MM.1S (cell line): ENCODE data around the gene MRPS35.

Experiments used
- DNase-seq: peaks from one replicate; pipeline ENCODE4 v3.0.0-alpha.2; 2015
- H2AFZ ChIP-seq: fragments of 300-600 bp; sonication (generic); 2 replicates; pipeline ENCODE4 v1.6.0; 2016; ENCODE audit warnings: antibody characterized with exemption, low read length
- H3F3A ChIP-seq: fragments of 300-600 bp; sonication (generic); 2 replicates; pipeline ENCODE4 v1.6.1; 2016; ENCODE audit warnings: mild to moderate bottlenecking, antibody characterized with exemption, low read length, moderate library complexity, mixed read lengths; ENCODE audit not compliant: insufficient read depth
- H3K27ac ChIP-seq: fragments of 300-600 bp; sonication (generic); 2 replicates; pipeline ENCODE4 v1.5.1; 2016; ENCODE audit warnings: mild to moderate bottlenecking, low read length
- H3K27me3 ChIP-seq: fragments of 300-600 bp; sonication (generic); replicated peaks from 2 replicates; pipeline ENCODE4 v1.6.0; 2016; ENCODE audit warnings: low read length; ENCODE audit not compliant: insufficient read depth
- H3K36me3 ChIP-seq: fragments of 300-600 bp; sonication (generic); replicated peaks from 2 replicates; pipeline ENCODE4 v1.6.1; 2016; ENCODE audit warnings: mild to moderate bottlenecking, low read length, mixed read lengths; ENCODE audit not compliant: insufficient read depth
- H3K4me1 ChIP-seq: fragments of 300-600 bp; sonication (generic); 2 replicates; pipeline ENCODE4 v1.6.1; 2016; ENCODE audit warnings: low read length, mixed read lengths
- H3K4me2 ChIP-seq: fragments of 300-600 bp; sonication (generic); 2 replicates; pipeline ENCODE4 v1.6.0; 2016; ENCODE audit warnings: low read depth, low read length
- H3K4me3 ChIP-seq: fragments of 300-600 bp; sonication (generic); 2 replicates; pipeline ENCODE4 v1.5.1; 2016; ENCODE audit warnings: low read length, mixed read lengths
- H3K79me2 ChIP-seq: fragments of 300-600 bp; sonication (generic); 2 replicates; pipeline ENCODE4 v1.6.1; 2016; ENCODE audit warnings: mixed run types, low read length, mixed read lengths
- H3K9ac ChIP-seq: fragments of 300-600 bp; sonication (generic); 2 replicates; pipeline ENCODE4 v1.6.1; 2016; ENCODE audit warnings: low read length, mixed read lengths
- H3K9me2 ChIP-seq: fragments of 300-600 bp; sonication (generic); replicated peaks from 2 replicates; pipeline ENCODE4 v1.6.1; 2016; ENCODE audit warnings: mild to moderate bottlenecking, low read length, mixed read lengths; ENCODE audit not compliant: insufficient read depth
- H3K9me3 ChIP-seq: fragments of 300-600 bp; sonication (generic); replicated peaks from 2 replicates; pipeline ENCODE4 v1.6.1; 2016; ENCODE audit warnings: mild to moderate bottlenecking, low read length, mixed read lengths; ENCODE audit not compliant: insufficient read depth
- H4K20me1 ChIP-seq: fragments of 300-600 bp; sonication (generic); 2 replicates; pipeline ENCODE4 v1.6.1; 2016; ENCODE audit warnings: mild to moderate bottlenecking, low read length, moderate library complexity, mixed read lengths; ENCODE audit not compliant: insufficient read depth
- EZH2 ChIP-seq: fragments of 300-600 bp; sonication (generic); optimal IDR thresholded peaks from 2 replicates; pipeline ENCODE3; 2017; ENCODE audit warnings: low read depth, mild to moderate bottlenecking, antibody characterized with exemption, low read length, mixed read lengths
- EZH2phosphoT487 ChIP-seq: fragments of 300-600 bp; sonication (generic); IDR thresholded peaks from 2 replicates; pipeline ENCODE4 v1.6.1; 2018; ENCODE audit warnings: antibody characterized with exemption, low read length
- TF ChIP-seq, protein P1 (sequence below): fragments of 300-600 bp; sonication (generic); IDR thresholded peaks from 2 replicates; pipeline ENCODE4 v1.5.1; 2016; ENCODE audit warnings: antibody characterized with exemption, low read length, mixed read lengths

Gene MRPS35

DNA sequence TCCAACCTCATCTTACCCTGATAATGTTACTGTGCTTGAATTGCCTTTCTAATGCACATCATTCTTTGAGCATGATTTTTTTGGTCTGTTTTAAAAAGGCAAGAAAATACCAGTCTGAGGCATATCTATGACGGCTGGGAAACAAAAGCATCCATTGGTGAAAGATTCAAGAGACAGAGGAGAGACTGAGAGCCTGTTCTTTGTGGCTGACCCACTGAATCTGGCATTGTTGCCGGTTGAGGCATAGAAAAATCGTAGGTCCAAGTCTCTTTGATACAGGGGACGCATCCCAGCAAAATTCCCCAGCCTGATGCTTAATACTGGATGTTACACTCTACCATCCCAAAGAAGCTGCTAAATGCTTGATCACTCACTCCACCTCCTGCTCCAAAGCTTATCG, 66.5 kb downstream of the MRPS35 start:
- peaks cover 18% of the 10 kb centered on the region for H3K79me2 ChIP-seq
- H3K9me3 ChIP-seq = no peaks in the 10 kb centered on the region
- no peak overlapping the region for H3K4me2 ChIP-seq
- no peaks in the 10 kb centered on the region for H3K9me2 ChIP-seq
- TF ChIP-seq EZH2phosphoT487 (no peak), EZH2 (no peak)
- TF ChIP-seq, protein P1, sequence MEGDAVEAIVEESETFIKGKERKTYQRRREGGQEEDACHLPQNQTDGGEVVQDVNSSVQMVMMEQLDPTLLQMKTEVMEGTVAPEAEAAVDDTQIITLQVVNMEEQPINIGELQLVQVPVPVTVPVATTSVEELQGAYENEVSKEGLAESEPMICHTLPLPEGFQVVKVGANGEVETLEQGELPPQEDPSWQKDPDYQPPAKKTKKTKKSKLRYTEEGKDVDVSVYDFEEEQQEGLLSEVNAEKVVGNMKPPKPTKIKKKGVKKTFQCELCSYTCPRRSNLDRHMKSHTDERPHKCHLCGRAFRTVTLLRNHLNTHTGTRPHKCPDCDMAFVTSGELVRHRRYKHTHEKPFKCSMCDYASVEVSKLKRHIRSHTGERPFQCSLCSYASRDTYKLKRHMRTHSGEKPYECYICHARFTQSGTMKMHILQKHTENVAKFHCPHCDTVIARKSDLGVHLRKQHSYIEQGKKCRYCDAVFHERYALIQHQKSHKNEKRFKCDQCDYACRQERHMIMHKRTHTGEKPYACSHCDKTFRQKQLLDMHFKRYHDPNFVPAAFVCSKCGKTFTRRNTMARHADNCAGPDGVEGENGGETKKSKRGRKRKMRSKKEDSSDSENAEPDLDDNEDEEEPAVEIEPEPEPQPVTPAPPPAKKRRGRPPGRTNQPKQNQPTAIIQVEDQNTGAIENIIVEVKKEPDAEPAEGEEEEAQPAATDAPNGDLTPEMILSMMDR = no peak
- H3K9ac ChIP-seq = no peak overlapping the region
- no peaks in the 10 kb centered on the region for H3K27me3 ChIP-seq
- no peaks in the 10 kb centered on the region for H3K36me3 ChIP-seq
- no peaks in the 10 kb centered on the region for H4K20me1 ChIP-seq
- H3F3A ChIP-seq = no peaks in the 10 kb centered on the region
- no peak overlapping the region for H3K27ac ChIP-seq
- H3K4me1 ChIP-seq = peaks cover 8% of the 10 kb centered on the region
- H3K4me3 ChIP-seq = no peak overlapping the region
- DNase-seq = no peak
- H2AFZ ChIP-seq = no peak overlapping the region

DNA sequence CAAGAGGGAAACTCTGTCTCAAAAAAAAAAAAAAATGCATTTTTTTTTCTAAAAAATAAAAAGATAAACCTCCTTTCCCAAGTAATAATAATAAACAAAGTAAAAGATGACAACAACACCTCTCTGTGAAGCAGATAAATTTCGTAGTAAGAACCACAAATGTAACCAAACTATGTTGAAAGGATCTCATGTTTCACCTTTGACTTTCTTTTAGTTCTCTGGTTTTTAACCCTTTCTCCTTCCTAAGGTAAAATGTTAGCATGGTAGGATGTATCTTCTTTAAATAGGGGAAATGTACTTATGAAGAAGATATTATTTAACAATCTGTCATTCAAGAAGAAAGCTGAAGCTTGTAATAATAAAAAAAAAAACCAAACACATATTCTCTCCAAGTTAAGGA, 67.6 kb downstream of the MRPS35 start:
- Histone ChIP-seq H3K9ac (no peak overlapping the region), H4K20me1 (no peaks in the 10 kb centered on the region), H3K4me3 (no peak overlapping the region), H3K27me3 (no peaks in the 10 kb centered on the region), H3K79me2 (peaks cover 22% of the 10 kb centered on the region), H3F3A (no peaks in the 10 kb centered on the region), H3K9me2 (no peaks in the 10 kb centered on the region), H3K9me3 (no peaks in the 10 kb centered on the region), H3K36me3 (no peaks in the 10 kb centered on the region), H3K4me1 (peaks cover 8% of the 10 kb centered on the region), H2AFZ (no peak overlapping the region), H3K4me2 (no peak overlapping the region), H3K27ac (no peak overlapping the region)
- TF ChIP-seq, protein P1 = no peak
- TF ChIP-seq EZH2 = no peak
- TF ChIP-seq EZH2phosphoT487 = no peak
- DNase-seq = no peak

DNA sequence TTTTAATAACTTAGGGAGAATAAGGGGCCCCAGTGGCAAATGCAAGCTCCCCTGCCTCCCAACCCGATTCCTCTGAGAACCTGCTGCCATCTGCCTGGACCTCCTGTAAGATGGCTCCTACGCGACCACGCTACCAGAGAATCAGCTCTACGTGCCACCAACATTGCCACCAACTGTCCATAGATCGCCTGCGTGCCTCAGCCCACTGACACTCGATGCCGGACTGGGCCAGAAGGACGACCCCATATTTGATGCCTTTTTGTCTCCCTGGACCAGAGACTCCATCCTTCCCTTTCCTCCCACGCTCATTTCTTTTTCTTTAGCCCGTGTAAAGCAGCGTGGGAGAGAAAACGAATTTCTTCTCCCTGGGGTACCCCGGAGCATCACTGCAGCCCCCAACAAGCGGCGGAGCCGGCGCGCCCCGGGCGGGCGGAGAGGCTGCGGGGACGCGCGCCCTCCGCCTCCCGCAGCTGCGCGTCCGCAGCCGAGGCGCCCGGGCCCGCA, 68.8 kb downstream of the MRPS35 start:
- TF ChIP-seq EZH2phosphoT487 (no peak), EZH2 (no peak)
- TF ChIP-seq, protein P1 = no peak
- Histone ChIP-seq H3K36me3 (no peaks in the 10 kb centered on the region), H3K4me3 (peak overlapping the region; percentile 80), H3K27me3 (no peaks in the 10 kb centered on the region), H3K4me1 (peaks cover 8% of the 10 kb centered on the region), H3K9me3 (no peaks in the 10 kb centered on the region), H3K4me2 (peak overlapping the region; percentile 84), H2AFZ (peak overlapping the region; percentile 84), H3F3A (no peaks in the 10 kb centered on the region), H3K9me2 (no peaks in the 10 kb centered on the region), H3K9ac (peak overlapping the region; percentile 83; the same call in 1 of the 2 replicates), H3K27ac (no peak overlapping the region), H3K79me2 (peaks cover 24% of the 10 kb centered on the region), H4K20me1 (no peaks in the 10 kb centered on the region)
- DNase-seq = peak; percentile 8
